Activated CD8-positive, alpha-beta T cell treated with anti-CD3 and anti-CD28 coated beads for 36 hours (primary cell): ENCODE results near the gene ZC3H15. TPM values are rescaled to one million over a fixed set of nuclear protein-coding genes. Genes with fewer than 3 reads are reported as not detected.
A peak's percentile ranks its signal among the peaks of the same experiment; 100 is the strongest.

Experiments
- ATAC-seq: fragments of 200-7000 bp; cut with Tn5 transposase; one replicate; pipeline ENCODE4 v1.10.0; 2021; ENCODE audit warnings: mild to moderate bottlenecking, moderate library complexity
- CTCF ChIA-PET: fragments of 350-600 bp; sonication (Branson Sonifier 250); formaldehyde crosslinking; loops from one replicate; lab custom pipeline; 2021; ENCODE audit warnings: antibody characterized with exemption; lab: Charles Lee
- POLR2A ChIA-PET: fragments of 350-600 bp; sonication (Branson Sonifier 250); formaldehyde crosslinking; loops from one replicate; lab custom pipeline; 2021; ENCODE audit warnings: antibody characterized with exemption; lab: Charles Lee
- DNase-seq: peaks from one replicate; pipeline ENCODE4 v3.0.0-alpha.2; 2020
- H3K27ac Mint-ChIP-seq: one replicate; pipeline ENCODE4 v1.8.0; 2021; ENCODE audit warnings: mild to moderate bottlenecking, mixed read lengths
- H3K27me3 Mint-ChIP-seq: one replicate; pipeline ENCODE4 v1.8.0; 2021; ENCODE audit warnings: mixed read lengths
- H3K36me3 Mint-ChIP-seq: one replicate; pipeline ENCODE4 v1.8.0; 2021; ENCODE audit warnings: low read depth, mixed read lengths
- H3K4me1 Mint-ChIP-seq: one replicate; pipeline ENCODE4 v1.8.0; 2021; ENCODE audit warnings: low read depth, mixed read lengths
- H3K4me3 Mint-ChIP-seq: one replicate; pipeline ENCODE4 v1.8.0; 2021; ENCODE audit warnings: mild to moderate bottlenecking, moderate library complexity, mixed read lengths
- H3K9me3 Mint-ChIP-seq: one replicate; pipeline ENCODE4 v1.8.0; 2021; ENCODE audit warnings: mixed read lengths
- CTCF ChIP-seq: fragments of 200-600 bp; IDR thresholded peaks from one replicate; pipeline ENCODE4 v1.8.0; 2022; ENCODE audit warnings: antibody characterized with exemption, mild to moderate bottlenecking
- intact Hi-C: fragments of 100-400 bp; cut with micrococcal nuclease; formaldehyde crosslinking; loops from one replicate; pipeline ENCODE4 v1.10.0; 2022
- total RNA-seq, 2 experiments: library from RNA; stranded (reverse); gene quantifications; one replicate each; pipeline ENCODE4 v1.2.3, GENCODE V29; 2021

The ZC3H15 gene
- total RNA-seq, 2 experiments from 2014 or later = 101 to 106 TPM

GRCh38 chr2:186486651-186487647 lies 889 bp downstream of the ZC3H15 start:
- no peak for TF ChIP-seq CTCF
- ChIA-PET CTCF (interaction anchor here (2.1 to 2.5 kb wide), 3 partner anchors 16 to 18 kb away, joined by 7 to 12 read pairs (median 11); no protein-coding TSS in a partner anchor), POLR2A (interaction anchor here (0.7 to 2.2 kb wide), 3 partner anchors 18 to 154 kb away, joined by 3 to 7 read pairs (median 3); partner anchors contain the start of gene ITGAV)
- Mint-ChIP-seq H3K36me3 (peaks cover 30% of the 10 kb centered on the region), H3K27ac (peak overlapping the region; percentile 98), H3K9me3 (no peaks in the 10 kb centered on the region), H3K4me3 (peak overlapping the region; percentile 97), H3K27me3 (no peaks in the 10 kb centered on the region), H3K4me1 (peaks cover 65% of the 10 kb centered on the region)
- intact Hi-C loops = no loop called here
- ATAC-seq = no peak
- DNase-seq = no peak

GRCh38 chr2:186493564-186494085 lies 7.6 kb downstream of the ZC3H15 start:
- peaks cover 69% of the 10 kb centered on the region for H3K4me1 Mint-ChIP-seq

GRCh38 chr2:186496401-186496800 lies 10.3 kb downstream of the ZC3H15 start:
- no peak for TF ChIP-seq CTCF
- Mint-ChIP-seq H3K27ac (no peak overlapping the region), H3K9me3 (no peaks in the 10 kb centered on the region), H3K4me1 (peaks cover 58% of the 10 kb centered on the region), H3K36me3 (peaks cover 38% of the 10 kb centered on the region), H3K4me3 (no peak overlapping the region), H3K27me3 (no peaks in the 10 kb centered on the region)
- CTCF ChIA-PET = interaction anchor here (1.8 kb wide), 1 partner anchor 8 kb away, joined by 4 read pairs; no protein-coding TSS in a partner anchor
- POLR2A ChIA-PET = interaction anchor here (0.6 kb wide), 1 partner anchor 150 kb away, joined by 3 read pairs; no protein-coding TSS in a partner anchor
- intact Hi-C loops = no loop called here
- no peak for DNase-seq
- no peak for ATAC-seq

More at GRCh38 chr2:186493564-186494085, 7.6 kb downstream of the ZC3H15 start:
- intact Hi-C loops = no loop called here
- ChIA-PET POLR2A (interaction anchor here (0.6 to 0.9 kb wide), 2 partner anchors 16 to 315 kb away, joined by 4 to 5 read pairs; no protein-coding TSS in a partner anchor), CTCF (interaction anchor here (2.3 kb wide), 1 partner anchor 11 kb away, joined by 8 read pairs; no protein-coding TSS in a partner anchor)
- Mint-ChIP-seq H3K36me3 (peaks cover 36% of the 10 kb centered on the region), H3K9me3 (no peaks in the 10 kb centered on the region), H3K27me3 (no peaks in the 10 kb centered on the region), H3K4me3 (no peak overlapping the region), H3K27ac (peak overlapping the region; percentile 39)
- TF ChIP-seq CTCF = no peak
- no peak for ATAC-seq
- DNase-seq = no peak

GRCh38 chr2:186497928-186498327 lies 11.9 kb downstream of the ZC3H15 start:
- Mint-ChIP-seq H3K4me3 (no peak overlapping the region), H3K36me3 (peaks cover 42% of the 10 kb centered on the region), H3K9me3 (no peaks in the 10 kb centered on the region), H3K27me3 (no peaks in the 10 kb centered on the region), H3K4me1 (peaks cover 45% of the 10 kb centered on the region), H3K27ac (peak overlapping the region; percentile 21)
- ATAC-seq = no peak
- no peak for DNase-seq
- TF ChIP-seq CTCF = no peak
- ChIA-PET POLR2A (no interaction called here), CTCF (no interaction called here)
- intact Hi-C loops = no loop called here
